ENCODE results near the gene EIF4A2. TPM values are rescaled to one million over a fixed set of nuclear protein-coding genes. Genes with fewer than 3 reads are reported as not detected.

EIF4A2 gene
- total RNA-seq, 1 donor from 2014 or later, result 364 TPM

GRCh38 chr3:186751480-186751879 lies 31.9 kb upstream of the EIF4A2 start:
- no peak for DNase-seq (ENCODE audit: low read depth, low spot score)
- no peaks in the 10 kb centered on the region for H3K9me3 Mint-ChIP-seq
- no peak overlapping the region for H3K27ac Mint-ChIP-seq (ENCODE audit: unreplicated experiment)
- no peaks in the 10 kb centered on the region for H3K4me1 Mint-ChIP-seq
- TF ChIP-seq, protein P1, sequence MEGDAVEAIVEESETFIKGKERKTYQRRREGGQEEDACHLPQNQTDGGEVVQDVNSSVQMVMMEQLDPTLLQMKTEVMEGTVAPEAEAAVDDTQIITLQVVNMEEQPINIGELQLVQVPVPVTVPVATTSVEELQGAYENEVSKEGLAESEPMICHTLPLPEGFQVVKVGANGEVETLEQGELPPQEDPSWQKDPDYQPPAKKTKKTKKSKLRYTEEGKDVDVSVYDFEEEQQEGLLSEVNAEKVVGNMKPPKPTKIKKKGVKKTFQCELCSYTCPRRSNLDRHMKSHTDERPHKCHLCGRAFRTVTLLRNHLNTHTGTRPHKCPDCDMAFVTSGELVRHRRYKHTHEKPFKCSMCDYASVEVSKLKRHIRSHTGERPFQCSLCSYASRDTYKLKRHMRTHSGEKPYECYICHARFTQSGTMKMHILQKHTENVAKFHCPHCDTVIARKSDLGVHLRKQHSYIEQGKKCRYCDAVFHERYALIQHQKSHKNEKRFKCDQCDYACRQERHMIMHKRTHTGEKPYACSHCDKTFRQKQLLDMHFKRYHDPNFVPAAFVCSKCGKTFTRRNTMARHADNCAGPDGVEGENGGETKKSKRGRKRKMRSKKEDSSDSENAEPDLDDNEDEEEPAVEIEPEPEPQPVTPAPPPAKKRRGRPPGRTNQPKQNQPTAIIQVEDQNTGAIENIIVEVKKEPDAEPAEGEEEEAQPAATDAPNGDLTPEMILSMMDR (conservative IDR thresholded peaks at IDR 0.05), result no peak
- peaks cover 18% of the 10 kb centered on the region for H3K27me3 Mint-ChIP-seq (ENCODE audit: low read depth)
- H3K4me3 Mint-ChIP-seq, result no peak overlapping the region
- no peaks in the 10 kb centered on the region for H3K36me3 Mint-ChIP-seq (ENCODE audit: low read depth)

DNA sequence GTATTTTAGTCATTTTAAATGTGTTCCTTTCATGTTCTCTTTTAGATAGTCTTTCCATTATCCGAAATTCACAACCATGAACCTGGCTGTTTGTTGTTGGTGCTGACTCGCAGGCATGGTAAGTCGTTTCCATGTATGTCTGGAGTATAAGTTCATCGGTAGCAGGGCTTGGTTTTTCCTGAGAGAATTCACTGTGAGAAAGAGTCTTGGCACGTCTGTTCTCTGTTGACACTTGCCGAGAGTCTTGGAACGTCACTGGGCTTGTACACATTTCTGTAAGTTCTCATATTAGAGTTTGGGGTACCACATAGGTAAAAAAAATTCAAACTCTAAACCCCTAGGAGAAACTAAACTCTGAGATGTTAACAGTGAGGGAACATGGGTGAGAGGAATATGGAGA lies 29.4 kb upstream of the EIF4A2 start:
- no peak overlapping the region for H3K27ac Mint-ChIP-seq (ENCODE audit: unreplicated experiment)
- H3K9me3 Mint-ChIP-seq, result no peaks in the 10 kb centered on the region
- no peak for DNase-seq (ENCODE audit: low read depth, low spot score)
- H3K27me3 Mint-ChIP-seq (ENCODE audit: low read depth), result peaks cover 18% of the 10 kb centered on the region
- TF ChIP-seq, protein P1 (conservative IDR thresholded peaks at IDR 0.05), result no peak
- no peaks in the 10 kb centered on the region for H3K4me1 Mint-ChIP-seq
- H3K36me3 Mint-ChIP-seq (ENCODE audit: low read depth), result no peaks in the 10 kb centered on the region
- H3K4me3 Mint-ChIP-seq, result no peak overlapping the region

DNA sequence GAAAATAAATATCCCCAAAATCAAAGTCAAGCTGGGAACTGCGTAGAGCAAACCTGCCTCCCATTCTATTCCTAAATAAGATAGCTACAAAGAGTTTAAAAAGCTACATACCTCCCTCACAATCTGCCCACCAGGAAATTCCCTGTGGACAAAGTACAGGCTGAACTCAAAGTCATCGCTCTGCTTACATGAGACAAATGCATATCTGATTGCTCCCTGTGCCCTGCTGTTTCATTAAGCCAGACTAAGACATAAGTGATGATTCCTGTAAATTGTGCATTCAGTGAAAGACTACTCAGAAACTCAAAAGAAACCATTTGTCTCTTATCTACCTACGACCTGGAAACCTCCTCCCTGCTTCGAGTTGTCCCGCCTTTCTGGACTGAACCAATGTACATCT lies 28.5 kb upstream of the EIF4A2 start:
- Mint-ChIP-seq H3K4me1 (no peaks in the 10 kb centered on the region), H3K27me3 (ENCODE audit: low read depth) (peaks cover 18% of the 10 kb centered on the region), H3K36me3 (ENCODE audit: low read depth) (no peaks in the 10 kb centered on the region), H3K27ac (ENCODE audit: unreplicated experiment) (no peak overlapping the region), H3K4me3 (no peak overlapping the region), H3K9me3 (no peaks in the 10 kb centered on the region)
- TF ChIP-seq, protein P1 (conservative IDR thresholded peaks at IDR 0.05), result no peak
- DNase-seq (ENCODE audit: low read depth, low spot score), result no peak

DNA sequence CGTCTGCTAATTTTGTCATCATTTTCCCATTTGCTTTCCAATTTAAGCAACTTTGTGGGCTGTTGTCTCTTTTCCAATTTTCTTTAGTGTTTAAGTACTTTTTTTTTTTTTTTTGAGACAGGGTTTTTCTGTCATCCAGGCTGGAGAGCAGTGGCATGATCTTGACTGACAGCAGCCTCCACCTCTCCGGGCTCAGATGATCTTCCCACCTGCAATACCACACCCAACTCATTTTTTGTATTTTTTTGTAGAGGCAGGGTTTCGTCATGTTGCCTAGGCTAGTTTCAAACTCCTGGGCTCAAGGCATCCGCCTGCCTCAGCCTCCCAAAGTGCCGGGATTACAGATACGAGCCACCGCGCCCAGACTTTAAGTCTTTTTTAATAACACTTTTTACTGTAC lies 26.2 kb upstream of the EIF4A2 start:
- no peak overlapping the region for H3K4me3 Mint-ChIP-seq
- peaks cover 14% of the 10 kb centered on the region for H3K27me3 Mint-ChIP-seq (ENCODE audit: low read depth)
- H3K4me1 Mint-ChIP-seq, result no peaks in the 10 kb centered on the region
- no peaks in the 10 kb centered on the region for H3K9me3 Mint-ChIP-seq
- TF ChIP-seq, protein P1 (conservative IDR thresholded peaks at IDR 0.05), result no peak
- no peak overlapping the region for H3K27ac Mint-ChIP-seq (ENCODE audit: unreplicated experiment)
- DNase-seq (ENCODE audit: low read depth, low spot score), result no peak
- H3K36me3 Mint-ChIP-seq (ENCODE audit: low read depth), result no peaks in the 10 kb centered on the region

DNA sequence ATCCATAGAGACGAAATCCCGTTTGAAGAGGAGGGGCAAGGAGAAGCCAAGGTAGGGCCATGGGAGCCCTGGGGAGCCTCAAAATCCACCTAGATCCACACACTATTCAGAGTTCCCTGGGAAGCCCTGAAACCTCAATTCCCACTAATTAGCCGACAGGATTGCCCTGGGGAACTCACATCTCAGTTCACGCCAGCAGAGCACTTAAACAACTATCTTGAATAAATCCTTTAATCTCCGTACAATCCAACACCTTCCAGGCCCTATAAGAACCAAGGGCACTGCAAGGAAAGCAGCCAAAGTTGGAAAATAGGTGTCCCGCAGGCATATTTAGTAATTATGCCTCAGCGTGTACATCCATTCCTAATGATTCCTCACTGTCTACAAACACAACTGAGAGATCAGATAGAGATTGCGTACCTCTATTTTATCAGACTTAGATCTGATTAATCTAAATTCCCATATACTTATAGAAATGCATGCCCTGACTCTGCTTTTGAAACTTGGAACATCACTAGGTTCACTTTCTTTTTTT lies 25.6 kb upstream of the EIF4A2 start:
- H3K27ac Mint-ChIP-seq (ENCODE audit: unreplicated experiment), result peak overlapping the region; percentile 35
- DNase-seq (ENCODE audit: low read depth, low spot score), result no peak
- H3K36me3 Mint-ChIP-seq (ENCODE audit: low read depth), result no peaks in the 10 kb centered on the region
- peaks cover 14% of the 10 kb centered on the region for H3K27me3 Mint-ChIP-seq (ENCODE audit: low read depth)
- H3K4me1 Mint-ChIP-seq, result no peaks in the 10 kb centered on the region
- no peaks in the 10 kb centered on the region for H3K9me3 Mint-ChIP-seq
- TF ChIP-seq, protein P1 (conservative IDR thresholded peaks at IDR 0.05), result no peak
- no peak overlapping the region for H3K4me3 Mint-ChIP-seq
